PFSK-1 (cell line): Measurements from ENCODE around the gene HOXD12.

Experiments
- FOXP2 ChIP-seq: optimal IDR thresholded peaks from 2 replicates; pipeline ENCODE3; 2011; ENCODE audit warnings: borderline replicate concordance, control low read depth, inconsistent platforms; ENCODE audit not compliant: insufficient read depth; ENCODE audit errors: extremely low read length, extremely low read depth
- POLR2AphosphoS5 ChIP-seq: IDR thresholded peaks from 2 replicates; pipeline ENCODE4 v1.6.1; 2012; ENCODE audit warnings: low read depth, mild to moderate bottlenecking, control low read depth, low read length, moderate library complexity
- REST ChIP-seq, 2 experiments: IDR thresholded peaks; 2 replicates each; pipeline versions ENCODE4 v1.6.1 to v1.8.0; 2011 to 2012; ENCODE audit warnings: low read depth in 2 of 2, low read length in 2 of 2, control low read depth in 1 of 2, inconsistent platforms in 1 of 2, mild to moderate bottlenecking in 1 of 2, moderate library complexity in 1 of 2; ENCODE audit not compliant: insufficient read depth in 1 of 2
- SIN3A ChIP-seq: IDR thresholded peaks from 2 replicates; pipeline ENCODE4 v1.6.1; 2012; ENCODE audit warnings: mild to moderate bottlenecking, low read length, moderate library complexity, borderline replicate concordance; ENCODE audit not compliant: insufficient read depth
- TAF1 ChIP-seq: IDR thresholded peaks from 2 replicates; pipeline ENCODE4 v1.6.1; 2012; ENCODE audit warnings: low read length, control low read depth, borderline replicate concordance; ENCODE audit not compliant: insufficient read depth

GRCh38 chr2:176124947-176125771, 25.6 kb downstream of the HOXD12 start:
- TF ChIP-seq POLR2AphosphoS5: no peak
- no peak for TF ChIP-seq REST (IDR thresholded peaks at IDR 0.05; ENCODE audit: insufficient read depth in 1 of 2, low read depth in 2 of 2, low read length in 2 of 2)
- no peak for TF ChIP-seq TAF1
- no peak for TF ChIP-seq FOXP2
- TF ChIP-seq SIN3A: no peak
